Activated CD4-positive, CD25-positive, alpha-beta regulatory T cell (primary cell): ENCODE results near the gene CAMTA1.
"Not testable (repeated sequence)": the region's sequence is repeated elsewhere in the genome, so short reads cannot be mapped to it uniquely, and the experiment has no call there.

Experiments
- DNase-seq, 4 experiments: peaks; one replicate each; lab custom pipeline; 2025; lab: John Stamatoyannopoulos, UW

CAMTA1 gene

DNA sequence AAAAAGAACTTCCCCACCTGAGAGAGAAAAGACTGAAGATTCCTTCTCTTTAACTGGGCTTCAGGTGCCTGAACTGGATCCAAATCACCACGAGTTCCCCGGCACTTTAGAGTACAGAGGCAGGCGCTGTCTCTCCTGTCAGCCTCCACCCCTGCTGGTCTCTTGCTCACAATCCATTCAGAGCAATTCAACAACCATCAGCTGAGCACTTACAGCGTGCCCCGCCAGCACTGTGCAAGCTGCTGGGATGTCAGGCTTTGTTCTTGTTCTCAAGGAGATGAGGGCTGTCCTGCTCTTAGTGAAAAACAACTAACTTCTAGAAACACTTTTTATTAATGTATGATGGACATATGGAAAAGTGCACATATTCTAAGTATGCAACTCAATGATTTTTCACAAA is 917.1 kb downstream of the CAMTA1 start:
- no peak for DNase-seq

DNA sequence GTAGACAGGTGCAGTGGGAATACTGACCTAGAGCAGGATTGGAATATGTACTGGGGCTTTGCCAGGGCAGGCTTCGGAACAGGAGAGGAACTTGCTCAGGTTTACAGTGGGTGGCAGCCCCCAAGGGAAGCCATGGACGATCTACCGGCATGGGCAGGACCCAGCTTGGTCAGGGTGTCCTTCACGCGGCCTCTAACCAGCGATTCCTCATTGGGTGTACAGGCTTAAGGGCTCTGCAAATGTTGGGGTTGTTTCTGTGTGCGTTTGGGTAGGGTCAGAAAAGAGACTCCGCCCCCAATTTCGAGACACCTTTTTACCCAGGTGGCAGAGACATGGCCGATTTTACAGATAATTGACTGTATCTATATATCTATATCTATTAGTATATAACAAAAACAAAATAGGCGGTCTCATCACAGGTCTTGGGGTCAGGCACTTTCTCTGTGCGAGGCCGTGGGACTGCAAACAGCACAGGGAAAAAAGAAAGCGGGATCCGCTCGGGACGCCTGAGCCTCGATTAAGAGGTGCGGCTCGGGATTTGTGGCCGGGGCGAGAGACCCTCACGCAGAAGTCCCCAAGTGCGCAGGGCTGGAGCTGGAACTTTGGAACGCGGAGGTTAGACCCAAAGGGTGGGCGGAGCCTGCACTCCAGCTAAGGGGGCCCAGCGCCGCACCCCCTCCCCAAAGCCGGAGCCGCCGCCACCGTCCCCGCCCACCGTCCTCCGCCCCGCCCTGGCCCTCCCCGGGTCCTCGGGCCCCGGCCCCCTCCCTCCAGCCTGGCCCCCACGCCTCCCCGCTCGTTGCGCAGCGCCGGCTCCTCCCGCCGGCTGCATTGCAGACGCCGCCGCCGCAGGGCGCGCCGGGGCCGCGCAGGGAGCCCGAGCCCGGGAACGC is 918.3 kb downstream of the CAMTA1 start:
- DNase-seq = no peak

DNA sequence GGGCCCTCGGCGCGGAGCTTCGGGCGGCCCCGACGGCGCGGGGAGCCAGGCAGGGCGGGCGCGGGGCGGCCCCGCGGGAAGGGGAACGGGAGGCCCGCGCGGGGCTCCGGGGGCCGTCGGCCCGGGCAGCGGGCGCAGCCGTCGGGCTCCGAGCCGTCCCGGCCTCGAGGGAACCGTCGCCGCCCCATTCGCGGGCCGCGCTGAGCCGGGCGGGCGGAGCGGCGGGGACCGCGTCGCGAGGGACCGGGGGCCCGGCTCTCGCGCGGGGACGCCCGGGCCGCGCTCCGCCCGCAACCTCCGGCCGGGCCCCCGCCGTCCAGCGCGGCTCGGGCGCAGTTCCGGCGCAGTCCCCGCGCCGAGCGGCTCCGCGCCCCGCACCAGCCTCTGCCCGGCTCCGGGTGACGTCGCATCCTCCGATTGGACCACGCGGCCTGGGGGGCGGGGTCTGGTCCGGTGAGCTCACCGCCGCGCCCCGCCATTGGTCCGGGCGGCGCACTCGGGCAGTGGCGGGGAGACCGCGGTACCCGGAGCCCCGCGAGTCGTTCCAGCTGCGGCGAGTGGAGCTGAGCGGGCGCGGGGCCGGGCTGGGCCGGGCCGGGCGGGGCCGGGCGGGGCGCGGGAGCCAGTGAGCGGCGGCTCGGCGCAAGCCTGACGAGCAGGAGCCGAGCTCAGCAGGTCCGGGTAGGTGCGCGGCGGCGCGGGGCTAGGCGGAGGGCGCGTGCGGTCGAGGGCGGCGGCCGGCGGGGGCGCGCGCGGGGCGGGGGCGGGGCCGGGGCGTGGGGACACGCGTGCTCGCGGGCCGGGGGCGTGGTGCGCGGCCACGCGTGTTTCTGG is 919.2 kb downstream of the CAMTA1 start:
- peak; percentile 78 to 82 (median 80) for DNase-seq

DNA sequence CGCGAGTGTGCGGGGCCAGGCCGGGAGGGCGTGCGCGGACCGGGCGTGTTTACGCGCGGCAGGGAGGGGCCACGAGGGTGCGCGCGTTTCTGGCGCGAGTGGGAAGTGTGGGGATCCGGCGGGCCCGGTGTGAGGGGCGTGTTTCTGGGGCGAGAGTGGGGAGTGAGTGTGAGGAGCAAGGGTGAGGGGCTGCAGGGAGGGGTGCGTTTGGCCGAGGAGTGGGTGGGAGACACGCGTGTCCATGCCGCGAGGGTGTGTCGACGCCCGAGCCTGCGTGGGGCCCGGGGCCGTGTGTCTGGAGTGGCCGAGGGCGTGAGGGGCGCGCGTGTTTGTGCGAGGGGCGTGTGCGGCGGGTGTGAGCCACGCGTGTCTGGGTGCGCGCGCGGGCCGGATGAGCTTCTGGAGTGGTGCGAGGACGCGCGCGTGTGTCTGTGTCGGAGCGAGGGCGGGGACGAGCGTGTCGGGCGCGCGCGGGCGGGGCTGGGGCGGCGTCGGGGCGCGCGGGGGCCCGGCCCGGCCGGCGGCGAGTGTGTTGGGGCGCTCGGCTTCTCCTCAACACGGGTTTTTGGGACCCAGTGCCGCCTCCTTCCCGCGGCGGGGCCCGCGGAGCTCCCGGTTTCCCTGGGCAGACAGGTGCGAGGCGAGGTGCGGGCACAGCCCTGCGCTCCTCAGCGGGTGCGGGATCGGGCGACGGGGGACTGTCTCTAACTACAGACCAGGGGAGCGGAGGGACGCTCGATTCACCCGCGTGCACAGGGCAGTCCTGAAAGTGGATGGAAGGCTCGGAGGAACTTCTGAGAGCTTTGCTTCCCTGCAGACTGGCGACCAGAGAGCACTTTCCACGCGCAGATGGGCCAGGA is 920.0 kb downstream of the CAMTA1 start:
- DNase-seq = peak in 2 of 4 experiments; percentile 27 to 33

GRCh38 chr1:7705908-7706216 is 920.6 kb downstream of the CAMTA1 start:
- DNase-seq = no peak

DNA sequence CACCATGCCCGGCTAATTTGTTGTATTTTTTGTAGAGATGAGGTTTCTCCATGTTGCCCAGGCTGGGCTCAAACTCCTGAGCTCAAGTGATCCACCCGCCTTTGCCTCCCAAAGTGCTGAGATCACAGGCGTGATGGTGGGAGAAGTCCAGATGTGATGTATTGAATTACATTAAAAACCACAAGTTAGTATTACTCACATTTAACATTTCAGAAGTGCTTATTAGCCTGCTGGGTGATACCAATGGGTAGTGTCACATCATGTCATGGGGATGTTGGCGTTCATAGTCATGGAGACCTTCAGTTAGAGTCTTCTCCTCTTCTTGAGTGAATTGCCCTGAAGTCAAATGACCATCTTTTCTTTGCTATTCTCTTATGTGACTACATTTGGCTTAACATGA is 922.3 kb downstream of the CAMTA1 start:
- no peak for DNase-seq

DNA sequence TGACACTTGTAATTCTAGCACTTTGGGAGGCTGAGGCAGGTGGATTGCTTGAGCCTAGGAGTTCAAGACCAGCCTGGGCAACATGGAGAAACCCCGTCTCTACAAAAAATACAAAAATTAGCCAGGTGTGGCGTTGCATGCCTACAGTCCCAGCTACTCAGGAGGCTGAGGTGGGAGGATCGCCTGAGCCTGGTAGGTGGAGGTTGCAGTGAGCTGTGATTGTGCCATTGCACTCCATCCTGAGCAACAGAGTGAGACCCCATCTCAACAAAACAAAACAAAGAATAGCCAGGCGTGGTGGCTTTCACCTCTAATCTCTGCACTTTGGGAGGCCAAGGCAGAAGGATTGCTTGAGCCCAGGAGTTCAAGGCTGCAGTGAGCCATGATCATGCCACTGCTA is 922.8 kb downstream of the CAMTA1 start:
- not testable (repeated sequence) for DNase-seq

- DNase-seq = no peak
These were observed 925.6 kb downstream of the CAMTA1 start for GRCh38 chr1:7710859-7711258.

DNA sequence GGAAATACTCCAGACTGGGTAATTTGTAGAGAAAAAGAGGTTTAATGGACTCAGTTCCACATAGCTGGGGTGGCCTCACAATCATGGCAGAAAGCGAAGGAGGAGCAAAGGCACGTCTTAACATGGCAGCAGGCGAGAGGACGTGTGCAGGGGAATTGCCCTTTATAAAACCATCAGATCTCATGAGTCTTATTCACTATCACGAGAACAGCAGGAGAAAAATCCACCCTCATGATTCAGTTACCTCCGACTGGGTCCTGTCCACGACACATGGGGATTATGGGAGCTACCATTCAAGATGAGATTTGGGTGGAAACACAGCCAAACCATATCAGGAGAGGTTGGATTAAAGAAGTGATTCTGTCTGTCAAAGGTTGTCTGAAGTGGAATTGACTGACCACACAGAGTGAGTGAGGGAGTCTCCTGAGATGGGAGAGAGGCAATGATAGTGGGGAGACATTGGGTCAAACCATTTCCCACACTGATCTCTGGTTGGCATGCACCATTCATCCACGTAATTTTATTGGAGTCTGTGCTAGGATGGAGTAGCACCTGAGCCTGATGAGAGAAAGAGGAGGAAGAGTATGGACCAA is 927.6 kb downstream of the CAMTA1 start:
- no peak for DNase-seq

- no peak for DNase-seq
These were observed 931.3 kb downstream of the CAMTA1 start for GRCh38 chr1:7716506-7716905.

DNA sequence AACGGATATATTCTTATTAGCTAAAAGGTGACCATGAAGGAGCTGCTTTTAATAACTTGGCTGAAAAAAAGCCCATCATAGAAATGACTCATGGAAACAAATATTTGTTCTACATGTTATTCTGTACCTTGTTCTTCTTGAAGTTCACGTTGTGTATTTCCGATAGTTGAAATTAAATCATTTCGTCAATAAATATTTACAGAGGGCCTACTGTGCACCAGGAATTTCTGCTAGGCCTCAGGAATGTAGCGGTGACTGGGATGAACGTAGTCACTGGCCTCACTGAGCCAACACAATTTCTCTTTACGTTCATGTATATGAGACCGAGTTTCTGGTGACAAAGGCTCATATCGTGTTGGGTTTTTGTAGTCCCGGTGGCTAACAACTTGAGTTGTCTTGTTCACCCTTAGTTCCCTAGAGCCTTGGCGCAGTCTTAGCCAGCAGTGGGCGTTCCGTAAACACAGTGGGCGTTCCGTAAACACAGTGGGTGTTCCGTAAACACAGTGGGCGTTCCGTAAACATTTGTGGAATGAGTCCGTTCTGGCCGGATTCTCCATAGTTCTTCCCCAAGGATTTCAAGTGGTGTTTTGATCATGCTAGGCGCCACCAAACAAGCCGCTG is 932.6 kb downstream of the CAMTA1 start:
- DNase-seq = no peak

DNA sequence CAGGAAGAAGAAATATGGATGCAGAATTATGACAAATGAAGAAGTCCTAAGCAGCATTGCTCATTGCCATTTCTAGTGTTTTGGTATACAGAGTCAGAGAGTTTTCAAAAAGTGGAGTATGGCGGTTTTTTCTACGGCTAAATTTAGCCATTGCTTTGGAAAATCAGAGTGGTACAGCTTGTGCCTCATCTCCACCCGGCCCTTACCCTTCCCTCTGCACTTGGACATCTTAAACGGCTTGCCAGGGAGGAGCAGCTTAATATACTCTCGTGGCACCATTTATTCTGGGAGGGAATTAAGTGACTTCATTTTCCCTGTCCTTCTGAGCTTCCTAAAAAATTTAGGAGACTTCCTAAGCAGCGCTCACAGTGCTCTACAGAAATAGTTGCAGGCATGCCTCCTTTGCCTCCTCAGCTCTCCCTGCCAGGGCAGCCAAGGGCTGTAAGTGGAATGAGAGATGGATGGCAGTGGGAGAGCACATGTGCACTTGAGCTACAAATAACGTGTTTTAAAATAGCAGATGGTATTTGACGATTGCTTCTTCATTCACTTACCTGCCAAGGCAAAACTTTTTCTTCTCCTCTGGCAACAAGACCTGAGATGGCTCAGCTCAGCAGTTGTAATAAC is 934.3 kb downstream of the CAMTA1 start:
- no peak for DNase-seq

- DNase-seq = no peak
These were observed 936.9 kb downstream of the CAMTA1 start for GRCh38 chr1:7721940-7722669.

- DNase-seq = no peak
These were observed 937.4 kb downstream of the CAMTA1 start for GRCh38 chr1:7722670-7723012.

GRCh38 chr1:7726623-7727022 is 941.4 kb downstream of the CAMTA1 start:
- DNase-seq = no peak

- DNase-seq = no peak
These were observed 942.7 kb downstream of the CAMTA1 start for GRCh38 chr1:7727809-7728471.

DNA sequence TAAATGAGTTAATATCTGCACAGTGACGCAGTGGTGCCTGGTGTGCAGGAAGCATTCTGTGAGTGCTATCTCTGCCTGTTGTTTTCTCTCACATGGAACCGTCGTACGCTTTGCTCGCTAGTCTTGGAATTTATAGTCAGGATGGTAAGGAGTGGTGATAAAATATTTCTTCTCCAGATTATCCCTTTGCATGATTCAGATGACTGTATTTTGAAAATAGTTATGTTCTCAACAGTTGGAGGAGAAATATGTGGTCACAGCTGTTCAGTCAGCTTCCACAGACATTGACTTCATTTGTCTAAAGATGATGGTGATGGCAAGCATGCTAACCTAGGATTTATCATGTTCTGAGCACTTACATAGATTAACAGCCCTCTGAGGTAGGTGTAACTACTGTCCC is 944.5 kb downstream of the CAMTA1 start:
- no peak for DNase-seq

GRCh38 chr1:7732331-7732730 is 947.1 kb downstream of the CAMTA1 start:
- DNase-seq = no peak

GRCh38 chr1:7733276-7733675 is 948.0 kb downstream of the CAMTA1 start:
- DNase-seq = no peak

GRCh38 chr1:7738044-7738443 is 952.8 kb downstream of the CAMTA1 start:
- no peak for DNase-seq
